IMR-90 (cell line): Measurements from ENCODE around the gene GALNT12. TPM values are rescaled to one million over a fixed set of nuclear protein-coding genes. Genes with fewer than 3 reads are reported as not detected.

Source experiments
- ATAC-seq: fragments of 200-7000 bp; cut with Tn5 transposase; 2 replicates; pipeline ENCODE4 v1.9.1; 2020; ENCODE audit warnings: low read depth, mild to moderate bottlenecking, moderate library complexity
- BruUV-seq: library from RNA; stranded (reverse); fragments of 400-500 nt; replicated peaks from 2 replicates; lab custom pipeline; 2021; lab: Mats Ljungman, UMichigan
- CTCF ChIA-PET: fragments of 300-600 bp; formaldehyde crosslinking; extraction: SDS; loops from one replicate; lab custom pipeline; 2021; ENCODE audit warnings: antibody characterized with exemption; lab: Yijun Ruan, JAX
- POLR2A ChIA-PET: fragments of 300-600 bp; sonication (Branson Sonifier 250); formaldehyde crosslinking; loops from one replicate; lab custom pipeline; 2022; ENCODE audit warnings: antibody characterized with exemption; ENCODE audit not compliant: unreplicated experiment; lab: Charles Lee
- DNase-seq: peaks from one replicate; pipeline ENCODE4 v3.0.0; 2013
- H2AFZ ChIP-seq: replicated peaks from 2 replicates; pipeline ENCODE3; 2013; ENCODE audit warnings: low read length, mild to moderate bottlenecking; ENCODE audit not compliant: poor library complexity
- H2AK5ac ChIP-seq: 2 replicates; pipeline ENCODE4 v1.6.1; 2013; ENCODE audit warnings: low read depth, low read length, inconsistent platforms
- H2AK9ac ChIP-seq: replicated peaks from 2 replicates; pipeline ENCODE3; 2013; ENCODE audit warnings: mild to moderate bottlenecking, low read depth, low read length, moderate library complexity; ENCODE audit not compliant: poor library complexity
- H2BK120ac ChIP-seq: 2 replicates; pipeline ENCODE4 v1.6.1; 2013; ENCODE audit warnings: low read depth, low read length, inconsistent platforms
- H2BK15ac ChIP-seq: 3 replicates; pipeline ENCODE4 v1.6.1; 2013; ENCODE audit warnings: low read depth, low read length, inconsistent platforms
- H2BK20ac ChIP-seq: 2 replicates; pipeline ENCODE4 v1.6.1; 2013; ENCODE audit warnings: low read depth, mild to moderate bottlenecking, inconsistent platforms, low read length, moderate library complexity
- H2BK5ac ChIP-seq: 2 replicates; pipeline ENCODE4 v1.6.1; 2013; ENCODE audit warnings: mild to moderate bottlenecking, low read depth, low read length, inconsistent platforms; ENCODE audit not compliant: poor library complexity, severe bottlenecking
- H3K14ac ChIP-seq: replicated peaks from 2 replicates; pipeline ENCODE4 v1.6.1; 2013; ENCODE audit warnings: low read depth, low read length, inconsistent platforms
- H3K18ac ChIP-seq: 2 replicates; pipeline ENCODE4 v1.6.1; 2013; ENCODE audit warnings: low read depth, low read length, control low read depth
- H3K23ac ChIP-seq: 2 replicates; pipeline ENCODE4 v1.6.1; 2013; ENCODE audit warnings: low read depth, low read length, inconsistent platforms
- H3K27ac ChIP-seq: 2 replicates; pipeline ENCODE4 v1.5.1; 2013; ENCODE audit warnings: mild to moderate bottlenecking, control low read depth, low read length; ENCODE audit not compliant: insufficient read depth
- H3K27me3 ChIP-seq: 2 replicates; pipeline ENCODE4 v1.6.1; 2013; ENCODE audit warnings: low read length; ENCODE audit not compliant: control insufficient read depth, insufficient read depth
- H3K36me3 ChIP-seq: 2 replicates; pipeline ENCODE4 v1.6.1; 2013; ENCODE audit warnings: low read length, mixed read lengths; ENCODE audit not compliant: control insufficient read depth, insufficient read depth
- H3K4ac ChIP-seq: 2 replicates; pipeline ENCODE4 v1.6.1; 2013; ENCODE audit warnings: low read depth, low read length, inconsistent platforms
- H3K4me1 ChIP-seq: 2 replicates; pipeline ENCODE4 v1.6.1; 2013; ENCODE audit warnings: low read length, mixed read lengths; ENCODE audit not compliant: control insufficient read depth, insufficient read depth
- H3K4me2 ChIP-seq: 2 replicates; pipeline ENCODE4 v1.6.1; 2013; ENCODE audit warnings: low read depth, mild to moderate bottlenecking, control low read depth, low read length, moderate library complexity
- H3K4me3 ChIP-seq: 2 replicates; pipeline ENCODE4 v1.5.1; 2013; ENCODE audit warnings: low read depth, mild to moderate bottlenecking, control low read depth, low read length, moderate library complexity; ENCODE audit not compliant: insufficient read depth
- H3K56ac ChIP-seq: 2 replicates; pipeline ENCODE4 v1.6.1; 2013; ENCODE audit warnings: low read length, inconsistent platforms; ENCODE audit not compliant: insufficient read depth; ENCODE audit errors: extremely low read depth
- H3K79me1 ChIP-seq, 2 experiments: 2 replicates each; pipeline ENCODE4 v1.6.1; 2013; ENCODE audit warnings: low read length in 2 of 2, inconsistent platforms in 1 of 2, low read depth in 1 of 2
- H3K9ac ChIP-seq: 2 replicates; pipeline ENCODE4 v1.6.1; 2013; ENCODE audit warnings: low read depth, low read length, control low read depth
- H3K9me1 ChIP-seq: 2 replicates; pipeline ENCODE4 v1.6.1; 2013; ENCODE audit warnings: low read length, inconsistent platforms; ENCODE audit not compliant: insufficient read depth
- H3K9me3 ChIP-seq: 2 replicates; pipeline ENCODE4 v1.6.1; 2013; ENCODE audit warnings: low read length; ENCODE audit not compliant: control insufficient read depth, insufficient read depth
- H4K20me1 ChIP-seq: 2 replicates; pipeline ENCODE4 v1.6.1; 2013; ENCODE audit warnings: low read length, inconsistent platforms; ENCODE audit not compliant: insufficient read depth
- H4K5ac ChIP-seq: 2 replicates; pipeline ENCODE4 v1.6.1; 2013; ENCODE audit warnings: mild to moderate bottlenecking, low read depth, low read length, control low read depth
- H4K8ac ChIP-seq, 2 experiments: 2 replicates each; pipeline ENCODE4 v1.6.1; 2013; ENCODE audit warnings: low read depth in 2 of 2, low read length in 2 of 2, control low read depth in 1 of 2, inconsistent platforms in 1 of 2
- H4K91ac ChIP-seq: 2 replicates; pipeline ENCODE4 v1.6.1; 2013; ENCODE audit warnings: low read depth, low read length, inconsistent platforms; ENCODE audit not compliant: insufficient read depth
- BHLHE40 ChIP-seq: fragments of 150-350 bp; IDR thresholded peaks from 2 replicates; pipeline ENCODE4 v1.6.1; 2016; ENCODE audit warnings: mild to moderate bottlenecking, low read depth, low read length
- CHD1 ChIP-seq: IDR thresholded peaks from 2 replicates; pipeline ENCODE4 v1.6.1; 2012; ENCODE audit warnings: low read depth, low read length, improper control_type of control experiment
- FOS ChIP-seq: fragments of 150-350 bp; IDR thresholded peaks from 2 replicates; pipeline ENCODE4 v1.6.1; 2016; ENCODE audit warnings: low read depth, low read length
- MAFK ChIP-seq: IDR thresholded peaks from 2 replicates; pipeline ENCODE4 v1.6.1; 2012; ENCODE audit warnings: low read depth, low read length, improper control_type of control experiment
- MAZ ChIP-seq: IDR thresholded peaks from 2 replicates; pipeline ENCODE4 v1.6.1; 2012; ENCODE audit warnings: low read depth, mild to moderate bottlenecking, low read length, improper control_type of control experiment, moderate library complexity, borderline replicate concordance
- MXI1 ChIP-seq: IDR thresholded peaks from 2 replicates; pipeline ENCODE4 v1.6.1; 2012; ENCODE audit warnings: low read depth, mild to moderate bottlenecking, low read length, moderate library complexity, borderline replicate concordance
- NFE2L2 ChIP-seq: fragments of 150-350 bp; IDR thresholded peaks from 2 replicates; pipeline ENCODE4 v1.6.1; 2016; ENCODE audit warnings: low read depth, mild to moderate bottlenecking, low read length
- RAD21 ChIP-seq: IDR thresholded peaks from 2 replicates; pipeline ENCODE4 v1.6.1; 2012; ENCODE audit warnings: low read length, improper control_type of control experiment
- RCOR1 ChIP-seq: IDR thresholded peaks from 2 replicates; pipeline ENCODE4 v1.6.1; 2012; ENCODE audit warnings: mild to moderate bottlenecking, low read length, improper control_type of control experiment; ENCODE audit not compliant: insufficient replicate concordance
- RFX5 ChIP-seq: IDR thresholded peaks from 2 replicates; pipeline ENCODE4 v1.8.0; 2012; ENCODE audit warnings: low read depth, mild to moderate bottlenecking, low read length, moderate library complexity
- SMC3 ChIP-seq: fragments of 150-350 bp; IDR thresholded peaks from 2 replicates; pipeline ENCODE4 v1.6.1; 2016; ENCODE audit warnings: low read depth, mild to moderate bottlenecking, antibody characterized with exemption, low read length, moderate library complexity
- dilution Hi-C: fragments of 300-500 bp; cut with HindIII; formaldehyde crosslinking; loops from one replicate; pipeline ENCODE4 v1.14.3; 2018; ENCODE audit warnings: low sequenced_read_pairs; ENCODE audit not compliant: unreplicated experiment
- in situ Hi-C: fragments of 300-500 bp; cut with MboI; formaldehyde crosslinking; loops from 3 replicates; pipeline ENCODE4 v1.14.3; 2019; ENCODE audit warnings: low sequenced_read_pairs, inconsistent platforms, mixed read lengths
- intact Hi-C: fragments of 100-400 bp; cut with micrococcal nuclease; formaldehyde crosslinking; loops from 2 replicates; pipeline ENCODE4 v1.10.0; 2022
- polyA plus RNA-seq, 3 experiments: library from polyadenylated mRNA; depleted of rRNA; stranded (reverse); fragments of >200 nt; gene quantifications; 2 replicates each; pipeline ENCODE4 v1.2.3, GENCODE V29; 2012; ENCODE audit warnings: low replicate concordance in 1 of 3
- total RNA-seq: library from RNA; depleted of rRNA; stranded (reverse); fragments of >200 nt; gene quantifications from 2 replicates; pipeline ENCODE4 v1.2.3, GENCODE V29; 2012
- TF ChIP-seq, protein P1 (sequence below): fragments of 150-350 bp; IDR thresholded peaks from 2 replicates; pipeline ENCODE4 v1.6.1; 2017; ENCODE audit warnings: mild to moderate bottlenecking, antibody characterized with exemption, low read length, low read depth
- TF ChIP-seq, protein P2 (sequence below): conservative IDR thresholded peaks from 2 replicates; pipeline ENCODE4 v1.5.1; 2012; ENCODE audit warnings: mild to moderate bottlenecking, low read depth, low read length, improper control_type of control experiment

The GALNT12 gene
- total and polyA plus RNA-seq, 2 of the 4 experiments (the other 2 are of a cell fraction) = 2.3 to 2.5 TPM

DNA sequence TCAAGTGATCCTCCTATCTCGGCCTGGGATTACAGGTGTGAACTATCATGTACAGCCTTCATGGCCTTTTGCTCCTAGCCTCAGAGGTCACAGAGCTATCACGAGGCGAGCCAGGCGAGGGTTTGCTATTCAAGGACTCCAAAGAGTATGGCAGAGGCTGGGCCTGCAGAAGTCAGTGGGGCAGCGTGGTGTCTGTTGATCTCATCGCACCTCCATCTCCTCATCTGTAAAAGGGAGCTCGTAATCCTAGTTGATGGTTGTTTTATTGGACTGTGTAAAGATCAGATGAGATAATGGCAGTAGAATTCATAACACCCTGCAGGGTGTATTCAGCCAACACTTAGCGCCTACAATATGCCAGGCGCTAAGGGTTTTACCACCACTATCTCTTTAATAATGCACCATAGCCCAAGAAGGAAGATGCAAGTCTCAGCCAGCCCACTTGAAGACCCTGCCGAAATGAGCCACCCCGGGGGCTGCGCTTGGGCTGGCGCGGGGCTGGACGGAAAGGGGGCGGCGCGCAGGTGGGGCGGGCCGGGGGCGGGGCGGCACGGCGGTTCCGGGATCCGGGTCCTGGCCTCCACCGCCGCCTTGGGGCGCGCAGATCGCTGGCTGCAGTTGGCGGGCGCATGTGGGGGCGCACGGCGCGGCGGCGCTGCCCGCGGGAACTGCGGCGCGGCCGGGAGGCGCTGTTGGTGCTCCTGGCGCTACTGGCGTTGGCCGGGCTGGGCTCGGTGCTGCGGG, at the start of gene GALNT12 (continued):
- TF ChIP-seq RAD21 (no peak), FOS (no peak), MXI1 (no peak), SMC3 (no peak), MAZ (no peak), CHD1 (no peak), MAFK (no peak), BHLHE40 (no peak)

DNA sequence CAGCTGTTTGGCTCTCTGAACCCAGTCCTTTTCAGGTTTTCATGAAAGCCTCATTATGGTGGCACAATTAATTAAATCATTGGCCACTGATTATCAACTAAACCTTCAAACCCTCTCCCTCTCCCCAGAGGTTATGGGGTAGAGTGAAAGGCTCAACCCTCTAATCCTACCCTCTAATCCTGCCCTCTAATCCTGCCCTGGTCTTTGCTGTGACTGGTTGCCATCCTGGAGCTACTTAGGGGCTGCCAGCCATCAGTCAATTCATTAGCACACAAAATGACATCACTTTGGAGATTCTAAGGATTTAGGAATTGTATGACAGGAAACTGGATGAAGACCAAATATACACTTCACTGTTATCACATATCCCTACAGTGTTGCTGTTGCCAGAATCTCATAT, 47.2 kb upstream of the GALNT12 start:
- dilution Hi-C loops = no loop called here
- H3K9ac ChIP-seq = no peak overlapping the region
- TF ChIP-seq RAD21 (no peak), CHD1 (no peak), MAZ (no peak), MXI1 (no peak), NFE2L2 (no peak), SMC3 (no peak), RFX5 (no peak), RCOR1 (no peak)
- TF ChIP-seq, protein P1, sequence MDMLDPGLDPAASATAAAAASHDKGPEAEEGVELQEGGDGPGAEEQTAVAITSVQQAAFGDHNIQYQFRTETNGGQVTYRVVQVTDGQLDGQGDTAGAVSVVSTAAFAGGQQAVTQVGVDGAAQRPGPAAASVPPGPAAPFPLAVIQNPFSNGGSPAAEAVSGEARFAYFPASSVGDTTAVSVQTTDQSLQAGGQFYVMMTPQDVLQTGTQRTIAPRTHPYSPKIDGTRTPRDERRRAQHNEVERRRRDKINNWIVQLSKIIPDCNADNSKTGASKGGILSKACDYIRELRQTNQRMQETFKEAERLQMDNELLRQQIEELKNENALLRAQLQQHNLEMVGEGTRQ = no peak
- TF ChIP-seq, protein P2, sequence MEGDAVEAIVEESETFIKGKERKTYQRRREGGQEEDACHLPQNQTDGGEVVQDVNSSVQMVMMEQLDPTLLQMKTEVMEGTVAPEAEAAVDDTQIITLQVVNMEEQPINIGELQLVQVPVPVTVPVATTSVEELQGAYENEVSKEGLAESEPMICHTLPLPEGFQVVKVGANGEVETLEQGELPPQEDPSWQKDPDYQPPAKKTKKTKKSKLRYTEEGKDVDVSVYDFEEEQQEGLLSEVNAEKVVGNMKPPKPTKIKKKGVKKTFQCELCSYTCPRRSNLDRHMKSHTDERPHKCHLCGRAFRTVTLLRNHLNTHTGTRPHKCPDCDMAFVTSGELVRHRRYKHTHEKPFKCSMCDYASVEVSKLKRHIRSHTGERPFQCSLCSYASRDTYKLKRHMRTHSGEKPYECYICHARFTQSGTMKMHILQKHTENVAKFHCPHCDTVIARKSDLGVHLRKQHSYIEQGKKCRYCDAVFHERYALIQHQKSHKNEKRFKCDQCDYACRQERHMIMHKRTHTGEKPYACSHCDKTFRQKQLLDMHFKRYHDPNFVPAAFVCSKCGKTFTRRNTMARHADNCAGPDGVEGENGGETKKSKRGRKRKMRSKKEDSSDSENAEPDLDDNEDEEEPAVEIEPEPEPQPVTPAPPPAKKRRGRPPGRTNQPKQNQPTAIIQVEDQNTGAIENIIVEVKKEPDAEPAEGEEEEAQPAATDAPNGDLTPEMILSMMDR = no peak
- H3K18ac ChIP-seq = no peak overlapping the region
- no peak overlapping the region for H3K4me2 ChIP-seq
- BruUV-seq = no TSS peak
- no peak overlapping the region for H2AFZ ChIP-seq
- ChIA-PET CTCF (interaction anchor here (0.6 to 0.9 kb wide), 2 partner anchors 8 to 14 kb away, joined by 4 to 5 read pairs; no protein-coding TSS in a partner anchor), POLR2A (no interaction called here)
- H3K27me3 ChIP-seq = no peaks in the 10 kb centered on the region
- no peak overlapping the region for H4K5ac ChIP-seq
- no peak overlapping the region for H3K27ac ChIP-seq
- peak overlapping the region; percentile 50 for H2AK9ac ChIP-seq
- no peaks in the 10 kb centered on the region for H3K4me1 ChIP-seq
- no peak overlapping the region for H4K8ac ChIP-seq
- no peak overlapping the region for H3K56ac ChIP-seq
- DNase-seq (no peak), ATAC-seq (no peak)
- H3K79me1 ChIP-seq = no peaks in the 10 kb centered on the region
- no peak overlapping the region for H4K91ac ChIP-seq
- H3K14ac ChIP-seq = no peak overlapping the region
- no peak overlapping the region for H3K23ac ChIP-seq
- intact Hi-C loops = no loop called here
- H3K4ac ChIP-seq = no peak overlapping the region
- 0 out of 2 replicates have a peak, but pooled peaks cover 4% of the 10 kb centered on the region for H3K9me1 ChIP-seq
- H2BK120ac ChIP-seq = no peak overlapping the region
- in situ Hi-C loops = no loop called here
- peaks cover 2% of the 10 kb centered on the region; the same call in 1 of the 2 replicates for H3K9me3 ChIP-seq
- no peaks in the 10 kb centered on the region for H4K20me1 ChIP-seq
- no peak overlapping the region for H2BK15ac ChIP-seq
- H2BK20ac ChIP-seq = no peak overlapping the region
- peaks cover 19% of the 10 kb centered on the region for H3K36me3 ChIP-seq
- no peak overlapping the region for H3K4me3 ChIP-seq
- H2AK5ac ChIP-seq = no peak overlapping the region
- no peak overlapping the region for H2BK5ac ChIP-seq
